Measurements from ENCODE around the gene ARX. TPM values are rescaled to one million over a fixed set of nuclear protein-coding genes. Genes with fewer than 3 reads are reported as not detected.

ARX gene
- total RNA-seq, 1 donor from 2014 or later: not detected

- intact Hi-C loops (cut with DNase I): no loop called here
- H3K36me3 ChIP-seq: no peaks in the 10 kb centered on the region
- peaks cover 0 to 3% of the 10 kb centered on the region in 2 donors for H3K4me1 ChIP-seq
- no peak for TF ChIP-seq CTCF (IDR thresholded peaks at IDR 0.05)
- no peaks in the 10 kb centered on the region for H3K9me3 ChIP-seq
- H3K4me3 ChIP-seq: no peak overlapping the region
- no peak for DNase-seq (ENCODE audit: low spot score in 2 of 2)
- H3K27ac ChIP-seq: no peak overlapping the region
- H3K27me3 ChIP-seq: peaks cover 13% of the 10 kb centered on the region
Observed at GRCh38 chrX:25002661-25003020, 13.1 kb downstream of the ARX start.

GRCh38 chrX:25001808-25002660, 13.7 kb downstream of the ARX start:
- Histone ChIP-seq H3K27me3 (peaks cover 13% of the 10 kb centered on the region), H3K4me3 (no peak overlapping the region), H3K4me1 (peaks cover 0 to 3% of the 10 kb centered on the region in 2 donors), H3K36me3 (no peaks in the 10 kb centered on the region), H3K27ac (no peak overlapping the region), H3K9me3 (no peaks in the 10 kb centered on the region)
- DNase-seq (ENCODE audit: low spot score in 2 of 2): no peak
- TF ChIP-seq CTCF (IDR thresholded peaks at IDR 0.05): no peak
- intact Hi-C loops (cut with DNase I): no loop called here

GRCh38 chrX:24999511-24999910, 16.3 kb downstream of the ARX start:
- Histone ChIP-seq H3K27ac (no peak overlapping the region), H3K4me3 (no peak overlapping the region), H3K9me3 (no peaks in the 10 kb centered on the region), H3K4me1 (no peaks in the 10 kb centered on the region), H3K27me3 (no peaks in the 10 kb centered on the region), H3K36me3 (no peaks in the 10 kb centered on the region)
- no peak for TF ChIP-seq CTCF (IDR thresholded peaks at IDR 0.05)
- intact Hi-C loops (cut with DNase I): no loop called here
- DNase-seq (ENCODE audit: low spot score in 2 of 2): no peak

- Histone ChIP-seq H3K9me3 (no peaks in the 10 kb centered on the region), H3K4me1 (no peaks in the 10 kb centered on the region), H3K27me3 (no peaks in the 10 kb centered on the region), H3K4me3 (no peak overlapping the region), H3K27ac (no peak overlapping the region), H3K36me3 (no peaks in the 10 kb centered on the region)
- intact Hi-C loops (cut with DNase I): no loop called here
- TF ChIP-seq CTCF (IDR thresholded peaks at IDR 0.05): no peak
- DNase-seq (ENCODE audit: low spot score in 2 of 2): no peak
Observed at GRCh38 chrX:24996096-24996709, 19.6 kb downstream of the ARX start.

- no peak for TF ChIP-seq CTCF (IDR thresholded peaks at IDR 0.05)
- H3K36me3 ChIP-seq: no peaks in the 10 kb centered on the region
- no peaks in the 10 kb centered on the region for H3K27me3 ChIP-seq
- no peak overlapping the region for H3K4me3 ChIP-seq
- H3K4me1 ChIP-seq: no peaks in the 10 kb centered on the region
- no peak overlapping the region for H3K27ac ChIP-seq
- no peak for DNase-seq (ENCODE audit: low spot score in 2 of 2)
- intact Hi-C loops (cut with DNase I): no loop called here
- H3K9me3 ChIP-seq: no peaks in the 10 kb centered on the region
Observed at GRCh38 chrX:24993879-24994278, 21.9 kb downstream of the ARX start.

All from ascending aorta (tissue), 2 donors.